Measurements from ENCODE around the gene C2orf81.

Gene C2orf81

GRCh38 chr2:74369976-74370375, 51.4 kb downstream of the C2orf81 start:
- H3K4me3 ChIP-seq (ENCODE audit: low read depth, low read length) = no peak overlapping the region
- TF ChIP-seq MYC (IDR thresholded peaks at IDR 0.05; ENCODE audit: low read depth, low read length) (no peak), CTCF (IDR thresholded peaks at IDR 0.05; ENCODE audit: low read depth, low read length) (no peak), MAX (IDR thresholded peaks at IDR 0.05; ENCODE audit: low read depth, low read length) (no peak), POLR2A (IDR thresholded peaks at IDR 0.05; ENCODE audit: extremely low read depth, insufficient read length) (no peak)
- no peak for DNase-seq (ENCODE audit: low read depth)

- TF ChIP-seq MAX (IDR thresholded peaks at IDR 0.05; ENCODE audit: low read depth, low read length) (no peak), CTCF (IDR thresholded peaks at IDR 0.05; ENCODE audit: low read depth, low read length) (no peak), MYC (IDR thresholded peaks at IDR 0.05; ENCODE audit: low read depth, low read length) (no peak), POLR2A (IDR thresholded peaks at IDR 0.05; ENCODE audit: extremely low read depth, insufficient read length) (no peak)
- no peak for DNase-seq (ENCODE audit: low read depth)
- H3K4me3 ChIP-seq (ENCODE audit: low read depth, low read length) = no peak overlapping the region
Measured at GRCh38 chr2:74368499-74368898, 52.9 kb downstream of the C2orf81 start.

GRCh38 chr2:74367789-74368188, 53.6 kb downstream of the C2orf81 start:
- H3K4me3 ChIP-seq (ENCODE audit: low read depth, low read length) = no peak overlapping the region
- DNase-seq (ENCODE audit: low read depth) = no peak
- TF ChIP-seq POLR2A (IDR thresholded peaks at IDR 0.05; ENCODE audit: extremely low read depth, insufficient read length) (no peak), MYC (IDR thresholded peaks at IDR 0.05; ENCODE audit: low read depth, low read length) (no peak), CTCF (IDR thresholded peaks at IDR 0.05; ENCODE audit: low read depth, low read length) (no peak), MAX (IDR thresholded peaks at IDR 0.05; ENCODE audit: low read depth, low read length) (no peak)

GRCh38 chr2:74366036-74366435, 55.4 kb downstream of the C2orf81 start:
- H3K4me3 ChIP-seq (ENCODE audit: low read depth, low read length) = no peak overlapping the region
- TF ChIP-seq POLR2A (IDR thresholded peaks at IDR 0.05; ENCODE audit: extremely low read depth, insufficient read length) (no peak), CTCF (IDR thresholded peaks at IDR 0.05; ENCODE audit: low read depth, low read length) (no peak), MYC (IDR thresholded peaks at IDR 0.05; ENCODE audit: low read depth, low read length) (no peak), MAX (IDR thresholded peaks at IDR 0.05; ENCODE audit: low read depth, low read length) (no peak)
- DNase-seq (ENCODE audit: low read depth) = no peak

- H3K4me3 ChIP-seq (ENCODE audit: low read depth, low read length) = no peak overlapping the region
- TF ChIP-seq MAX (IDR thresholded peaks at IDR 0.05; ENCODE audit: low read depth, low read length) (no peak), MYC (IDR thresholded peaks at IDR 0.05; ENCODE audit: low read depth, low read length) (no peak), CTCF (IDR thresholded peaks at IDR 0.05; ENCODE audit: low read depth, low read length) (no peak), POLR2A (IDR thresholded peaks at IDR 0.05; ENCODE audit: extremely low read depth, insufficient read length) (no peak)
- no peak for DNase-seq (ENCODE audit: low read depth)
Measured at GRCh38 chr2:74364533-74365505, 56.6 kb downstream of the C2orf81 start.

All from NB4 (cell line).